Neural cell (in vitro differentiated cells): ENCODE data around the gene P2RX3. TPM values are rescaled to one million over a fixed set of nuclear protein-coding genes. Genes with fewer than 3 reads are reported as not detected.

Experiments used
- H2AFZ ChIP-seq: fragments of 200-600, 300-800 bp; sonication (generic), shearing (Covaris generic); 2 replicates; pipeline ENCODE4 v1.6.0; 2014; ENCODE audit warnings: low read depth, mild to moderate bottlenecking, antibody characterized with exemption, low read length, moderate library complexity
- H3F3A ChIP-seq: fragments of 200-600 bp; shearing (Covaris generic); 2 replicates; pipeline ENCODE4 v1.6.1; 2016; ENCODE audit warnings: mild to moderate bottlenecking, moderate library complexity, mixed read lengths, antibody characterized with exemption, low read length; ENCODE audit not compliant: insufficient read depth, poor library complexity, severe bottlenecking
- H3K27ac ChIP-seq: fragments of 200-600, 300-800 bp; sonication (generic), shearing (Covaris generic); 2 replicates; pipeline ENCODE4 v1.5.1; 2014; ENCODE audit warnings: mild to moderate bottlenecking, low read length, moderate library complexity
- H3K27me3 ChIP-seq: fragments of 300-800, 200-600 bp; sonication (generic), shearing (Covaris generic); 2 replicates; pipeline ENCODE4 v1.6.0; 2014; ENCODE audit warnings: mild to moderate bottlenecking, low read depth, low read length, moderate library complexity; ENCODE audit not compliant: insufficient read depth
- H3K36me3 ChIP-seq: fragments of 300-800, 200-600 bp; sonication (generic), shearing (Covaris generic); 2 replicates; pipeline ENCODE4 v1.5.1; 2014; ENCODE audit warnings: mild to moderate bottlenecking, antibody characterized with exemption, low read length, moderate library complexity; ENCODE audit not compliant: insufficient read depth
- H3K4me2 ChIP-seq: fragments of 300-800, 200-600 bp; sonication (generic), shearing (Covaris generic); 2 replicates; pipeline ENCODE4 v1.6.0; 2014; ENCODE audit warnings: mild to moderate bottlenecking, low read length
- H3K4me3 ChIP-seq: fragments of 300-800, 200-600 bp; sonication (generic), shearing (Covaris generic); 2 replicates; pipeline ENCODE4 v1.5.1; 2014; ENCODE audit warnings: mild to moderate bottlenecking, low read length, moderate library complexity
- H3K79me2 ChIP-seq: fragments of 200-600 bp; shearing (Covaris generic); replicated peaks from 2 replicates; pipeline ENCODE4 v1.6.0; 2014; ENCODE audit warnings: mild to moderate bottlenecking, low read length, moderate library complexity; ENCODE audit not compliant: insufficient read depth
- H3K9ac ChIP-seq: fragments of 300-800, 200-600 bp; sonication (generic), shearing (Covaris generic); 2 replicates; pipeline ENCODE4 v1.6.1; 2016; ENCODE audit warnings: mild to moderate bottlenecking, low read length, mixed read lengths
- H3K9me2 ChIP-seq: fragments of 200-600 bp; shearing (Covaris generic); 2 replicates; pipeline ENCODE4 v1.6.1; 2016; ENCODE audit warnings: mild to moderate bottlenecking, low read length, mixed read lengths; ENCODE audit not compliant: insufficient read depth
- H3K9me3 ChIP-seq: fragments of 200-600, 300-800 bp; sonication (generic), shearing (Covaris generic); 2 replicates; pipeline ENCODE4 v1.6.1; 2016; ENCODE audit warnings: mild to moderate bottlenecking, mixed run types, low read length, moderate library complexity, mixed read lengths
- H4K20me1 ChIP-seq: fragments of 200-600 bp; shearing (Covaris generic); 2 replicates; pipeline ENCODE4 v1.6.1; 2016; ENCODE audit warnings: mild to moderate bottlenecking, mixed run types; ENCODE audit not compliant: insufficient read depth
- EP300 ChIP-seq: fragments of 450-650 bp; conservative IDR thresholded peaks from 2 replicates; pipeline ENCODE4 v1.6.1; 2014; ENCODE audit warnings: antibody characterized with exemption, mild to moderate bottlenecking, moderate library complexity; ENCODE audit not compliant: poor library complexity, severe bottlenecking
- EZH2 ChIP-seq: fragments of 200-600, 300-800 bp; shearing (Covaris generic), sonication (generic); IDR thresholded peaks from 2 replicates; pipeline ENCODE4 v1.6.1; 2014; ENCODE audit warnings: antibody characterized with exemption, low read length, borderline replicate concordance, mild to moderate bottlenecking; ENCODE audit not compliant: insufficient read depth, poor library complexity, severe bottlenecking
- MXI1 ChIP-seq: fragments of 450-650 bp; conservative IDR thresholded peaks from 2 replicates; pipeline ENCODE4 v1.6.1; 2014; ENCODE audit warnings: antibody characterized with exemption, mild to moderate bottlenecking; ENCODE audit not compliant: poor library complexity, severe bottlenecking
- POLR2AphosphoS5 ChIP-seq: IDR thresholded peaks from 2 replicates; pipeline ENCODE4 v1.6.1; 2012
- RAD21 ChIP-seq: fragments of 450-650 bp; conservative IDR thresholded peaks from 2 replicates; pipeline ENCODE4 v1.6.1; 2014; ENCODE audit warnings: antibody characterized with exemption, mild to moderate bottlenecking, moderate library complexity
- SMC3 ChIP-seq: fragments of 450-650 bp; conservative IDR thresholded peaks from 2 replicates; pipeline ENCODE4 v1.6.1; 2014; ENCODE audit warnings: antibody characterized with exemption, mild to moderate bottlenecking, moderate library complexity; ENCODE audit not compliant: poor library complexity
- TAF1 ChIP-seq: IDR thresholded peaks from 2 replicates; pipeline ENCODE4 v1.6.1; 2012; ENCODE audit warnings: low read depth
- polyA plus RNA-seq: library from polyadenylated mRNA; depleted of rRNA; stranded (reverse); fragments of >200 nt; gene quantifications from 2 replicates; pipeline ENCODE4 v1.2.3, GENCODE V29; 2014
- TF ChIP-seq, protein P1 (sequence below): IDR thresholded peaks from 2 replicates; pipeline ENCODE4 v1.6.1; 2012; ENCODE audit warnings: borderline replicate concordance
- TF ChIP-seq, protein P2 (sequence below): fragments of 450-650 bp; IDR thresholded peaks from 2 replicates; pipeline ENCODE4 v1.5.1; 2014; ENCODE audit warnings: antibody characterized with exemption, mild to moderate bottlenecking, moderate library complexity; ENCODE audit not compliant: poor library complexity, severe bottlenecking

Gene P2RX3
- polyA plus RNA-seq, 1 donor from 2014 or later: not detected

DNA sequence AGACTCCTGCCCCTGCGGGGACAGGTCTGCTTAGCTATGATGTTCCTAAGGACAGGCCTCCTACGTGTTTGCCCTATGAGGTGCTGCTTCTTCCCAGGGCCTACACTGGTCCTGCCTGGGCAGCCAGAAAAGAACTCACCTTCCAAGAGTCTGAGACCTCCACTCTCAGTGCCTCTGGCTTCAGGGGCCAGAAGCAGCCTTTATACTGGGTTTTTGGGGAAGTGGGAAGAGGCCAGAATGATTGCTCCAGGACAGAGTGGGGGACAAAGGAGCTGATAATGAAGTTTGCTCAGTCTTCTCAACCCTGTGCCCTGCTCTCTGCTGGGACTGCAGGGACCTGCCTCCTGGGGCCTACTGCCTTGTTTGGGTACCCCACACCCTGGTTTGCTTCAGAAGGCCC, 42.8 kb downstream of the P2RX3 start, which contains the start of gene PRG3:
Gene PRG3 (minus strand): TSS at position 176 of the 400 bp plus-strand sequence. CDS start 442 bp downstream, outside the sequence.
- Histone ChIP-seq H2AFZ (no peak within 1 kb of the TSS), H3K4me3 (no peak within 1 kb of the TSS), H3K27me3 (no peaks in the 10 kb centered on the region), H3K36me3 (no peaks in the 10 kb centered on the region), H4K20me1 (no peaks in the 10 kb centered on the region), H3K9me2 (no peaks in the 10 kb centered on the region), H3K9ac (no peak within 1 kb of the TSS), H3K4me2 (no peak within 1 kb of the TSS), H3K79me2 (no peaks in the 10 kb centered on the region), H3K27ac (no peak within 1 kb of the TSS), H3K9me3 (no peaks in the 10 kb centered on the region), H3F3A (no peaks in the 10 kb centered on the region)
- TF ChIP-seq TAF1 (no peak), SMC3 (no peak), EP300 (no peak), POLR2AphosphoS5 (no peak)
- TF ChIP-seq, protein P1, sequence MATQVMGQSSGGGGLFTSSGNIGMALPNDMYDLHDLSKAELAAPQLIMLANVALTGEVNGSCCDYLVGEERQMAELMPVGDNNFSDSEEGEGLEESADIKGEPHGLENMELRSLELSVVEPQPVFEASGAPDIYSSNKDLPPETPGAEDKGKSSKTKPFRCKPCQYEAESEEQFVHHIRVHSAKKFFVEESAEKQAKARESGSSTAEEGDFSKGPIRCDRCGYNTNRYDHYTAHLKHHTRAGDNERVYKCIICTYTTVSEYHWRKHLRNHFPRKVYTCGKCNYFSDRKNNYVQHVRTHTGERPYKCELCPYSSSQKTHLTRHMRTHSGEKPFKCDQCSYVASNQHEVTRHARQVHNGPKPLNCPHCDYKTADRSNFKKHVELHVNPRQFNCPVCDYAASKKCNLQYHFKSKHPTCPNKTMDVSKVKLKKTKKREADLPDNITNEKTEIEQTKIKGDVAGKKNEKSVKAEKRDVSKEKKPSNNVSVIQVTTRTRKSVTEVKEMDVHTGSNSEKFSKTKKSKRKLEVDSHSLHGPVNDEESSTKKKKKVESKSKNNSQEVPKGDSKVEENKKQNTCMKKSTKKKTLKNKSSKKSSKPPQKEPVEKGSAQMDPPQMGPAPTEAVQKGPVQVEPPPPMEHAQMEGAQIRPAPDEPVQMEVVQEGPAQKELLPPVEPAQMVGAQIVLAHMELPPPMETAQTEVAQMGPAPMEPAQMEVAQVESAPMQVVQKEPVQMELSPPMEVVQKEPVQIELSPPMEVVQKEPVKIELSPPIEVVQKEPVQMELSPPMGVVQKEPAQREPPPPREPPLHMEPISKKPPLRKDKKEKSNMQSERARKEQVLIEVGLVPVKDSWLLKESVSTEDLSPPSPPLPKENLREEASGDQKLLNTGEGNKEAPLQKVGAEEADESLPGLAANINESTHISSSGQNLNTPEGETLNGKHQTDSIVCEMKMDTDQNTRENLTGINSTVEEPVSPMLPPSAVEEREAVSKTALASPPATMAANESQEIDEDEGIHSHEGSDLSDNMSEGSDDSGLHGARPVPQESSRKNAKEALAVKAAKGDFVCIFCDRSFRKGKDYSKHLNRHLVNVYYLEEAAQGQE: no peak

DNA sequence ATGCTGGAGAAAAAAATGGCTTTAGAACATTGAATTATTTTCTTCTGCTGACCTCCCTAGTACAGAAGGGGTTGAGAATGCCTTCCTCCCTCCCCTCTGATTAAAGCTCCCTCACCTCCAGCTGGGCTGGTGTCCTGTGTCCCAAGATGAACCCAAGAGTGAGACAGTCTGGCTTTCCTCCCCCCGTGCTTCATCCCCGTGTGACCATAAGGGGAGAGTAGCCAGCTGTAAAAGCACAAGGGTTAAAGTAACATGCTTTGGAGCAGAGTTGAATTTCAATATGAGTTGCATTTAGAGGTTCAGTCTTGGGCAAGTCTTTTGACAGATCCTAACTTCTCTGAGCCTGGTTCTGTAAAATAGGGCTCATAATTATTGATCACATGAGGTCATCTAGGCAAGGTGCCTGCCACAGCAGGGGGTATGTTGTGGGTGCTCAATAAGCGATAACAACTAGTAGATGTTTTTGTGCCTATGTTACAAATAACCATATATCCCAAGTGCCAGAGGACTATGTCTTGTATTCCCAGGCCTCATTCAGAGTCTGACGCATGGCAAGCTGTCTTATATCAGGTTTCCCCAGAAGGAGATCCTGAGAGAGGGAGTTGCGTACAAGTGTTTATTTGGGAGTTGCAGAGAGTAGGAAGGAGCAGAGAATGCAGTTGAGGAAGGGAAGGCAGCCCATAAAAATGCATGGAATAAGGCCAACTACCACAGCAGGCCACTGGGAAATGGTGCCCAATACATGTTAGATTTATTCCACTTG, 48.2 kb downstream of the P2RX3 start:
- Histone ChIP-seq H3K4me2 (no peak overlapping the region), H3K9me3 (no peaks in the 10 kb centered on the region), H3K36me3 (no peaks in the 10 kb centered on the region), H2AFZ (no peak overlapping the region), H3K79me2 (no peaks in the 10 kb centered on the region), H3K9ac (no peak overlapping the region), H3K9me2 (no peaks in the 10 kb centered on the region), H3K27me3 (no peaks in the 10 kb centered on the region), H3K4me3 (no peak overlapping the region), H3F3A (no peaks in the 10 kb centered on the region), H3K27ac (no peak overlapping the region), H4K20me1 (no peaks in the 10 kb centered on the region)
- TF ChIP-seq POLR2AphosphoS5: no peak
- TF ChIP-seq EZH2: no peak
- TF ChIP-seq TAF1: no peak
- TF ChIP-seq, protein P1: no peak
- no peak for TF ChIP-seq MXI1
- TF ChIP-seq SMC3: no peak
- no peak for TF ChIP-seq RAD21
- TF ChIP-seq, protein P2, sequence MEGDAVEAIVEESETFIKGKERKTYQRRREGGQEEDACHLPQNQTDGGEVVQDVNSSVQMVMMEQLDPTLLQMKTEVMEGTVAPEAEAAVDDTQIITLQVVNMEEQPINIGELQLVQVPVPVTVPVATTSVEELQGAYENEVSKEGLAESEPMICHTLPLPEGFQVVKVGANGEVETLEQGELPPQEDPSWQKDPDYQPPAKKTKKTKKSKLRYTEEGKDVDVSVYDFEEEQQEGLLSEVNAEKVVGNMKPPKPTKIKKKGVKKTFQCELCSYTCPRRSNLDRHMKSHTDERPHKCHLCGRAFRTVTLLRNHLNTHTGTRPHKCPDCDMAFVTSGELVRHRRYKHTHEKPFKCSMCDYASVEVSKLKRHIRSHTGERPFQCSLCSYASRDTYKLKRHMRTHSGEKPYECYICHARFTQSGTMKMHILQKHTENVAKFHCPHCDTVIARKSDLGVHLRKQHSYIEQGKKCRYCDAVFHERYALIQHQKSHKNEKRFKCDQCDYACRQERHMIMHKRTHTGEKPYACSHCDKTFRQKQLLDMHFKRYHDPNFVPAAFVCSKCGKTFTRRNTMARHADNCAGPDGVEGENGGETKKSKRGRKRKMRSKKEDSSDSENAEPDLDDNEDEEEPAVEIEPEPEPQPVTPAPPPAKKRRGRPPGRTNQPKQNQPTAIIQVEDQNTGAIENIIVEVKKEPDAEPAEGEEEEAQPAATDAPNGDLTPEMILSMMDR: no peak
- TF ChIP-seq EP300: no peak
